ENCODE measurements around the gene CCDC122.
"Not testable (repeated sequence)": the region's sequence is repeated elsewhere in the genome, so short reads cannot be mapped to it uniquely, and the experiment has no call there.

CCDC122 gene

DNA sequence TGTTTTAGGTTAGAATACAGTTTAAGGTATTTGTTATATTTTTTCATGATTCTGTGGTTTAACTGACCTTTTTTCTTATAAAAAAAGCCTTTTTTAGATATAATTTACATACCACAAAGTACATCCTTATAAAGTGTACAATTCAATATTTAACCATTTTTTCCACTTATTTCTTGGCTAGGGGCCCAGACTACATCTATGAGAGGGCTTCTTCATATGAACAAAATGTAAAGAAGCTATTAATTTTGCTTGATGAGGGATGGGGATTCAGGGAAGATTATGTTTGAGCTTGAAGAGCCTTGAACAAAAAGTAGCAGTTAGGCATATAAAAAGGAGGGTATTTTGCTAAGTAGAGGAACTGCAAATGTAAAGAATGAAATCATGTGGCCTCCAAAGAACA is 2.2 kb downstream of the CCDC122 start:
- DNase-seq (ENCODE audit: low read depth in 3 of 3): no peak

DNA sequence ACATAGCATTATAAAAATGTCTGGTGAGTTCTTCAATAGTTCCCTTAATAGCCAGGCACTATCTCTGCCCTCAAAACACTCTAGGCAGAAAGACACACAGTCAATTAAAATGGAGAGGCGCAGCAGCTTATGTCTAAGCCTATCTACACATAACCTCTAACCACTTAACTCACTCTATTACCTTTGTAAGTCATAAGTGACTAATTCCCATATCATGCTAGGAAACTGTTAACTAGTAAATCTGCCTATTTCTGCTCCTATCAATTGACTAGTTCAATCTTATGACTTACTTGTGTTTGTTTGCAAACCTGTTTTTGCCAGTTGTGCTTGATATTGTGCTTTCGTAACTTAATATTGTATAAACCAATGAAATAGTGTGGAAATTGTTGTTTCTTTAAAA is 3.2 kb downstream of the CCDC122 start:
- no peak for DNase-seq (ENCODE audit: low read depth in 3 of 3)

DNA sequence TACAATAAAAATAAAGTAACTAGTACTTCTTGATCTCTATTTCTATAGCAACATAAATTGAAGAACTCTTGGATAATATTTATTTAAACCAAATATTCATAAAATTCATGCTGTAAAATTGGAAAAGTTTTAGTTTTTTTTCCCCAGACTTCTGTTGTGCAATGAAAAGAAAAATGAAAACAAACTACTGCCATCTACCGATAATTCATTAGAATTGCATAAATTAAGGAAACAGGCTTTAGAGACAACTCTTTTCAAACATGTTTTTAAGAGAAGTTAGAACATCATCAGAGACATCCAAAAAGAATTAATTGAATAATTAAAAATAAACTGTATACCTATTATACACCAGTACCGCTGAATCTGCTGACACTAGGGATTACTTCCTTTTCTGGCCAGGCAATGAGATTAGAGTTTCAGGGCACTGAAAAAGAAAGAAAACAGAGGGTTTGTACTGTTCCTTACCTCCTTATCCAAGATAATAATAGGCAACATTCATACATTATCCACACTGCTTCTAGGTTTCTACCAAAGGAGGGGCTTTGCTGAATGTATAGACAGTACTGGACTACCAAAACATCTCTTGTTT is 4.9 kb downstream of the CCDC122 start:
- no peak for DNase-seq (ENCODE audit: low read depth in 3 of 3)

DNA sequence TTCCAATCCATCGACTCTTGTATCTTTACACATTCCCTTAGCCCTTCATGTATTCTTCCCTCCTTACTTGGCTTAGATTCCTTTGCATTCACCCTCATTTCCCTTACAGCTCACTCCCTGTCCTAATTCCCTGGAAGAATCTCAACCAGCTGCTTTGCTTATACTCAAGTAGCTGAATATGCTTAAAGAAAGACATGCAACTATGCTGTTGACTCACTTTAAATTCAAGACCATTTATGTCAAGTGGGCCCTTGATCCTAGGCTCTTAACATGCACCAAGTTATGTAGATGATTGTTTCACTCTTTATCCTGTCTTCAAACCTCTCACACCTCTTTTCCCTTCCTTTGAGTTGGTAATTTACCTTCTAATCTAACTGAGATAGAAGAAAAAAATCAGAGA is 7.4 kb downstream of the CCDC122 start:
- DNase-seq (ENCODE audit: low read depth in 3 of 3): no peak

DNA sequence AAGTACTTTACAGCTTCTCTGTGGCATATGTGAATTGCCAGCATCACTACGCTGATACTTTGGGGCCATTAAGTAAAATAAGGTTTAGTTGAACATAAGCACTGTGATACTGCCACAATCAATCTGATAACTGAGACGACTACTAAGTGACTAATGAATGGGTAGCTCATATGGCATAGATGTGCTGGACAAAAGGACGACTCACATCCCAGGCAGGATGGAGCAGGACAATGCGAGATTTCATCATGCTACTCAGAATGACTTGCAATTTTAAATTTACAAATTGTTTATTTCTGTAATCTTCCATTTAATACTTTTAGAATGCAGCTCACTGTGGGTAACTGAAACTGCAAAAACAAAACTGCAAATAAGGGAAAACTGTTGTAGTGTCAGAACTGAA is 13.6 kb downstream of the CCDC122 start:
- DNase-seq (ENCODE audit: low read depth in 3 of 3): no peak

DNA sequence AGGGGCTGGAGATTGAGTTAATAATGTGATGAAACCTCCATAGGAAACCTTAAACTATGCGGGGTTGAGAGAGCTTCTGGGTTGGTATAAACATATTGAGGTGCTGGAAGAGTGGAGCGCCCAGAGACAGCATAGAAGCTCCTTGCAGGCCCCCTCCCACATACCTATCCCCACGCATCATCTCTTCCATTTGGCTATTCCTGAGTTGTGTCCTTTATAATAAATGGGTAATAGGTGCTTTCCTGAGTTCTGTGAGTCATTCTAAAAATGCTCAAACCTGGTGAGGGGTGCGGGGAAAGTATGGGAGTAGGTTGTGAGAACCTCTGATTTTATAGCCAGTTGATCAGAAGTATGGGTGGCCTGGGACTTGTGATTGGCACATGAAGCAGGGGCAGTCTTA is 14.6 kb downstream of the CCDC122 start:
- no peak for DNase-seq (ENCODE audit: low read depth in 3 of 3)

DNA sequence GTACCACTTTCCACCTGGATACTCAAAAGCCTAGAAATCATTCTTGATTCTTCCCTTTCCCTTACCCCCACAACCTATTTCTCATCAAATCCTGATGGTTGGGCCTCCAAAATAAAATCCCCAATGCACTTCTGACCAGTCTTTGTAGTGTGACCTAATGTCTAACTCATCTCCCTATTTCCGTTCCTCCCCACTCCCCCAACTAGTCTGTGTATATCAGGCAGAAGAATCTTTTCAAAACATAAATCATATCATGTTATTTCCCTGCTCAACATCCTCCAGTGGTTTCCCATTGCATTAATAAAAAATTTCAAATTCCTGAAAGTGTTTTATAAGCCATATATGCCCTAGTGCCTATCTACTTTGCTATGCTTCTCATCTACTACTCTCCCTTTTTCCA is 17.7 kb downstream of the CCDC122 start:
- no peak for DNase-seq (ENCODE audit: low read depth in 3 of 3)

DNA sequence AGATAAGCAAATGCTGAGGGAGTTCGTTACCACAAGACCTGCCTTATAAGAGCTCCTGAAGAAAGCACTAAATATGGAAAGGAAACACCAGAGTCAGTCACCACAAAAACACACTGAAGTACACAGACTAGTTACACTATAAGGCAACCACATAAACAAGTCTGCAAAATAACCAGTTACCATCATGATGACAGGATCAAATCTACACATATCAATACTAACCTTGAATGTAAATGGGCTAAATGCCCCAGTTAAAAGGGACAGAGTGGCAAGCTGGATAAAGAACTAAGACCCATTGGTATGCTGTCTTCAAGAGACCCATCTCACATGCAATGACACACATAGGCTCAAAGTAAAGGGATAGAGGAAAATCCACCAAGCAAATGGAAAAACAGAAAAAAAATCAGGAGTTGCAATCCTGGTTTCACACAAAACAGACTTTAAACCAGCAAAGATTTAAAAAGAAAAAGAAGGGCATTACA is 26.6 kb downstream of the CCDC122 start:
- no peak for DNase-seq (ENCODE audit: low read depth in 3 of 3)

DNA sequence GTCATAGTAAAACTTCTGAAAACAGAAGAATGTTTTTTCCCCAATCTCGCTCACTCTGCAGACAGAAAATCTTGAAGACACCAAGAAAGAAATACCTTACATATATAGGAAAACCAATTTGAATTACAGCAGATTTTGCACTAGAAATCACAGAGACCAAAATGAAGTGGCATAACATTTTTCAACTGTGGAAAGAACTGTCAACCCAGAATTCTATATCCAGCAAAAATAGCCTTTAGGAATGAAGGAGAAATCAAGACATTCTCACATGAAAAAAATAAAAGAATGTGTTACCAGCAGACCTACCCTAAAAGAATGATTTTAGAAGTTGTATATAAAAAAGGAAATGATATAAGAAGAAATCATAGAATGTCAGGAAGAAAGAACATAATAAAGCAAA is 28.7 kb downstream of the CCDC122 start:
- no peak for DNase-seq (ENCODE audit: low read depth in 3 of 3)

DNA sequence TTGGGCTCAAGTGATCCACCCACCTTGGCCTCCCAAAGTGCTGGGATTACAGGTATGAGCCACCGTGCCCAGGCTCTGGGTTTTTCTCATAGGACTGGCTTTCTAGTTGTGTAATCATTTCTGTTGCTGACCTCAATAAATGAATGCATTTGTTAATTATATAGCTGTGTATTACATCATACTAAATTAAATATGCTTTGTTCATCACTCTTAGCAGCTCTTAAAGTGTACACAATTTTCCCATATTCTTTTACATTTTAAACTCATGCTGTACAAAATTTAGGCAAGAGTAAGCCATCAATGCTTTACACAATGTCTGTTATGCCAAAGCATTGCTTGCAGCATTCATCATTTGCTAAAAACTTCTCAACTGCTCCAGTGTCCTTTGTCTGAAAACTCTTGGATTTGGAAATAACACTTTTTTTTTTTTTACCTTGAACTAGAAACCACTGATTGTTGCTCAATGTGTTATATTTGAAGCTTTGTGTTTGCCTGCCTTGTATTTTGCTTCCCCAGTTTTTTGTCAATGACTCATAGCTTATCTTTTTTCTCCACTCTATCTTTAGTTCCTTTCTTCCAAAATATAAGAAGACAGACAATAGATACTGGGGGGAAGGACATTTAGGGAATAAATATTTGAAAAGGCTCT is 31.4 kb downstream of the CCDC122 start:
- no peak for DNase-seq (ENCODE audit: low read depth in 3 of 3)

DNA sequence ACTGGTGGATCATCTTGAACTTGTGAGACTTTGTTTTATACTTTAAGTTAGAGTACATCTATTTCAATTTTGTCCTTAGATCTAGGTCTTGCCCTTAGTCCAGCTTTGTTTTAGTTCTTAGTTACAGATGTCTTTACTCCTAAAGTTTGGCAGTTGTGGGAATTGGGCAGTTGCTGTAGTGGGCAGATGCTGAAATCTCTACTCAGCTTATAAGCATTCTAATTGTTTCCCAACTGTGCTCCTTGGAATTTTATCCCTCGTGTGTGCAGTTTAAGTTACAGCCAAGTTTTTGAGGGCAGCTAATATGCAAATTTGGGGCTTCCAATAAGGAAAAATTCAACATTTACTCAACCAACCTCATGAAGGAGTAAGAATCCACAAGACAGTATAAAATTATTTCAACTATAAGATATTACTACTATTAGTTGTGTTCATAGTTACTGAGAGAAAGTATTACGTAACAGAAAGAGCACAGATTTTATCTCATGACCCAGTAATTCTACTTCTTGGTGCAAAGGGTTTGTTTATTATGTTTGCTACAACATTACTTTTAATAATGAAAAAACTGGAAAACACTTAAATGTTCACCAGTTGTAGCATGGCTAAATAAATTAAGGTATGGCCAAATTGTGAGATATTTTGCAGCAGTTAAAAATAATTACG is 32.9 kb downstream of the CCDC122 start:
- no peak for DNase-seq (ENCODE audit: low read depth in 3 of 3)

DNA sequence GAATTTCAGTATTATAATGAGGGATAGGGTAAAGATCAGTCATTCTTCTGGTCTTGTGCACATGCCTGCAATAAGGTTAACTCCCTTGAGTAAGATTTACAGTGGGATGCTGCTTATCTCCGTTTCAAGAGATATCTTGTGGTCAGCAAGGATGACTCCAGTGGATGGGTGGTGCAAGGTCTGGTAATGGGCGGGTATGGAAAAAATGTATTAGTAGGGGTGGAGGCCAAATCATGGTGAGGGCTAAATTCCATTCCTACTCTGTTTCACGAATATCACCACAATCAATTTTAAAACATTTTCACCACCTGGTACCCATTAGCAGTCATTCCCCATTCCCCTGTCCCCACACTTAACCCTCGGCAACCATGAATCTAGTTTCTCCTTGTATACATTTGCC is 40.6 kb downstream of the CCDC122 start:
- no peak for DNase-seq (ENCODE audit: low read depth in 3 of 3)

DNA sequence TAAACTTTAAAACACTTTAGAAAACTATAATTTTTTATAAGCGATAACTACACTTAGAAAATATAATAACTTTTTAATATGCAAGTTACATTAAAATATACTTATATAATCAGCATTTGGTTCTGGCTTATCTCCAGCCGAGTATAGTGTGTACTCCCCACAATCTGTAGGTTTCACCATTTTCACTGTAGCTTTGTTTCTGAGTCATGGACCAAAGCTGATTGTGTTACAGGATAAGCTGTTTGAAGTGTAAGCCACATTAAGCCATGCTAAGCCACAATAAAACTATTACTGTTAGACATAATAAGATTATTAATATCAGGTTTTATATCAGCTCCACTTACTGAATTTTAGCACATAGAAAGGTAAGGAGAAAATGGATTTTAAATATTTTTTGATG is 43.8 kb downstream of the CCDC122 start:
- DNase-seq (ENCODE audit: low read depth in 3 of 3): no peak

DNA sequence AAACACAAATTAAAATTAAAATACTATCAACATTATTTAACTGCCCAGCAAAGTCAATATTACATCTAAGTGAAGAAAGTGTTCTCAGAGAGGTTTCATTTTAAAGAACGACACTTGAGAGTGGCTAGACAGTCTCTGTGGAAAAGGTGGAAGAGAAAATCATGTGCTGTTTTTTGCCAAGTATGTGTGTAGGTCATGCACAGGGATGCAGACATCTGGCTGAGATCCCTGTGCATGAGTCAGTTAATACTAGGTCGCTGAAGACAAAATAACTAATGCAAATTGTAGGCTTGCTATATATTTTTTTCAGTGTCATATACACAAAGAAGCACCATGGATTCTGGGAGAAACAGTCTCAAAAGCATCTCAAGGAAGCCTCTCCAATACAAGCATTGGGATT is 48.5 kb downstream of the CCDC122 start:
- DNase-seq (ENCODE audit: low read depth in 3 of 3): no peak

DNA sequence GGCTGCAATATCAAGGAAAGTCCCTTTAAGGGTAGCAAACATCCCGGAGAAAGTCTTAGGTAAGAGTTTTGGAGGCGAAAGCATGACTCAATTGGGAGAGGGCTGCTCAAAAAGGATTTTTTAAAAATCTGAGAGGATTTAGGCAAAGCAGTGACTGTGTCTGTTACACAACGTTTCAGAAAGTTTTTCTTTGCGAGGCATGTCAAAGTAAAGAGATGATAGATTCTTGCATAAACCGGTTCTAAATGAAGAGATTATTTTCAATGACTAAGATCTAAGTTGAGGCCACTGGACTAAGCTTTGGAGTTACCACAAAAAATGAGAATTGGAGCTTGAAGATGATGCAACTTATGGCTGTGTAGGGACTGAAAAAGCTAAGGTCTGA is 49.1 kb downstream of the CCDC122 start:
- no peak for DNase-seq (ENCODE audit: low read depth in 3 of 3)

DNA sequence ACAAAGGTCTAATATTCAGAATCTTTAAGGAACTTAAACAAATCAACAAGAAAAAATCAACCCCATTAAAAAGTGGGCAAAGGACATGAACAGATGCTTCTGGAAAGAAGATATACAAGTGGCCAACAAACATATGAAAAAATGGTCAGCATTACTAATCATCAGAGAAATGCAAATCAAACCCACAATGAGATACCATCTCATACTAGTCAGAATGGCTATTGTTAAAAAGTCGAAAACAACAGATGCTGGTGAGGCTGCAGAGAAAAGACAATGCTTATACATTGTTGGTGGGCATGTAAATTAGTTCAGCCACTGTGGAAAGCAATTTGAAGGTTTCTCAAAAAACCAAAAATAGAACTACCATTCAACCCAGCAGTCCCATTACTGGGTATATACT is 54.9 kb downstream of the CCDC122 start:
- not testable (repeated sequence) for DNase-seq (ENCODE audit: low read depth in 3 of 3)

DNA sequence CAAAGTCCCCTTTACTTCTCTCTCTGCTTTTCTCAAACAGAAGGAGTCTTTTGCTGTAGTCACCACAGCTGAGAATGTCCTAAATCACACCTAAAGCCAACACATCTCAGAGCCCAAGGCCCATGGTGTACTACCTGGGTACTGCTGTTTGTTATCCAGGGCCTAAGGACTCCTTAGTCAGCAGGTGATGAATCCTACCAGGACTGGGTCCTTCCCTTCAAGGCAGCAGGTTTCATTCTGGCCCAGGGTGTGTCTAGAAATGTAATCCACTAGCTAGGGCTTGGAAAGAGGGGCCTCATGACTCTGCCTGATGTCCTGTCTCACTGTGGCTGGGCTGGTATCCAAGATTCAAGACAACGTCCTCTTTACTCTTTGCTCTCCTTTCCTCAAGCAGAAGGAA is 56.6 kb downstream of the CCDC122 start:
- no peak for DNase-seq (ENCODE audit: low read depth in 3 of 3)

DNA sequence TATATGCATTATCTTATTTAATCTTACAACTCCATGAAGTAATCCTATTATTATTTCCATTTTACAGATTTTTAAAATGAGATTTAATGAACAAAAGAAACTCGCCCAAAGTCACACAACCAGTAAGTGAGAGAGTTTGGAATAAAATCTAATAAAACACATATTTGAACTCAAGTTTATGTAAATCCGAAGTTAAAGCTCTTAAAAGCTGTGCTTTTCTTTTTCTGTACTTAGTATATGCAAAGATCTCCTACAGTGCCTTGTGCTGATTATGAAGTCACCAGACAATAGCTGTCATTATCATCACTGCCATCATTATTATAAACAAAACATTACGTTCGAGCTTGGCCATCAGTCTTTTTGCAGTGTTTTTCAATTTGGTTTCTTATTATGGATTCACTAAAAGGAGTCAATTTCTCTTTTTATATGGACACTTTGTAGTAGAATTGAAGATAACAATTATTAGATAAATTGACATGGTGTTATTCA is 63.1 kb downstream of the CCDC122 start:
- DNase-seq (ENCODE audit: low read depth in 3 of 3): no peak

DNA sequence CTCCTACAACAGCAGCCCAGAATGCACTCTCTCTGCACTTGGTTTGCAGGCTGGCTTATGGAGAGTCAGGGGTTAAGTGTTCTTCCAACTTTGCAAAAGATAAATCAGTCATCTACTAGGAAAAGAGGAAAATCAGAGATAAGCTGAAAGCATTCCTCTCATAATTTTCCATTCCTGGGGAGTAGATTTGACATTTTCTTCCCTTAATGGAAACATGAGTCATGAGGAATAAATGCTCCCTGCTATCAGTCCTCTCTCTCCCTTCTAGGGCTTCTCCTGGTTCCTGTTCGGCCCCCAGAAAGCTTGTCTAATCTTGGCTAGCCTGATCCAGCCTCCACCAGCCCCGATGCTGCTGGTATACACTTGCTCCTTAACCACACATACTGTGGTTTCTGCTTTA is 64.3 kb downstream of the CCDC122 start:
- no peak for DNase-seq (ENCODE audit: low read depth in 3 of 3)

DNA sequence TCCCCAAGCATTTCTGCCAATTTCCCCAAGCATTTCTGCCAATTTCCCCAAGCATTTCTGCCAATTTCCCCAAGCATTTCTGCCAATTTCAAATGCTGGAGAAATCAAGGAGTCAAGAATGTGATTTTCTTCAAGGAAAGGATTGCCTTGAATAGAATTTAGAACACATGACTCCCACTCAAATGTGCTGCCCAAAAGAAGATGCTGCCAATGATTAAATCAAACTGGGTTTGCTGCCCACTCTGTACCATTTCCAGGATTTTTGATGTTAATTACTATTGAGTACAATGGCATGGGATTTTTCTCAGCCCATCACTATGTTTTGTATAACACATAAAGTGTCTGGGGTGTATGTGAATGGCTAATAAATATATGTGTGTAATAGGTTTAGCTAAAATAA is 70.9 kb downstream of the CCDC122 start:
- no peak for DNase-seq (ENCODE audit: low read depth in 3 of 3)

DNA sequence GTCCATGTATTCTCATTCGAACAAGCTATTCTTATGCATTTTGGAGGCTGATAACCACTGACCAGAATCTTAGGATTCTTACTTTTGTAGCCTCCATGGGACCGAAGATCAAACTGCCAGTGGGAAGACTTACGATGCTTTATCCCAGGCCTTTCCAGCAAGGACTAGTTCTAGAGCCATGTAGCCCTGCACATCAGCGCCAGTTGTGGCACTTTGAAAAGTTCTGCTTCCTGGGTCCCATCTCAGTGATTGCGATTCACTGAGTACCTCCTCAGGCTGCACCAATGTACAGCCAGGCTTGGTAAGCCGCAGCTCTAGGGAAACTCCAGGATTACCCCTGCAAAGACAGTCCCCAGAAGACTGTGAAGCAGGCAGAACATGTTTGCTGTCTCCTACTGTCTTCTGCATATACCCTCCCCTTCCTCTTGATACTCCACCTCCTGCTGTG is 73.8 kb downstream of the CCDC122 start:
- DNase-seq (ENCODE audit: low read depth in 3 of 3): no peak

DNA sequence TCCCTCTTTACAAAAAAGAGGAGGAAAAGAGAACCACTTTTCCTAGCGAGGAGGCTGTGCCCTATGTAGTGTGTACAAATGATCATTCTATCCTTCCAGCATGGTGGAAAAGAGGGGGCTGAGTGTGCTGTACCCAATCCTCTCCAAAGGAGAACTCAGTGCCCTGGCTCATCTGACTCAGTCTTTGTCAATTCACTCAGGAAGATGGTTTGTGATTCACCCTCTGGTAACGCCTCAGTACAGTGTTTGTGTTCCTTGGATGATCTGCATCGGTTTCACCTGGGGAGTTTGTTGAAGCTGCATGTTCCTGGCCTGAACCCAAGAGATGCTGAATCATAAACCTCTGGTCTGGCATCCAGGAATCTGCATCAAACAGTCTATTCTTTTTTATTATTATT is 74.5 kb downstream of the CCDC122 start:
- peak in 1 of 3 experiments; percentile 3 for DNase-seq (ENCODE audit: low read depth in 3 of 3)

DNA sequence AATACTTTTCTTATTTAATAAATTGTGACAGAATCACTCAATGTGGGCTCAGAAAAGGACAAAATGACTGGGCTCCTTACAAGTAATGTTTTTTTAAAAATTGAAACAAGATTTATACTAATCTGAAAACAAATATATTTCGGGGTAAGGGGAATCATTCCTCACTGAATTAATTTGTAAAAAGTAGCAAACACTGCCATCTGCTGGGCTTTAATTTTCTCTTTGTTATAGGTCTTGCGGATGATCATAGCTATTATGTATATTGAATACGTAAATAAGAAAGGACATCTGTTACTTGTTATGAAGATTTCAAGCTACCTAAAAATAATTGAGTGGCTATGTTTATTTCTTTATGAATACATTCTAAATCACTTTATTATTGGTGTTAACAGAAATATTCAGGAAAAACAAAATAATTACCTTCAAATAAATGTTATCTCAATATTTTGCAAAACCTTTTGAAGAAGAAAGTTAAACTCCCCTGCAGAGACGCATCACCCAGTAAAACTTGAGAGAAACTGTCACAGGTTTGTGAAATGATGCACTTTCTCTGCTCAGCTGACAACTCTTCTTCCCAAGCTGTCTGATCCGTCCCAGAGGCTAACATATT is 75.0 kb downstream of the CCDC122 start:
- DNase-seq (ENCODE audit: low read depth in 3 of 3): no peak

All from stimulated activated CD4-positive, alpha-beta T cell treated with anti-CD3 and anti-CD28 coated beads, TNF-alpha, amount 100 ng/mL, for 24 hours (primary cell).